Stimulated activated CD4-positive, alpha-beta T cell treated with anti-CD3 and anti-CD28 coated beads, Interleukin-15, amount 100 ng/mL, for 24 hours (primary cell): Measurements from ENCODE around the gene PCDHA3.
A peak's percentile ranks its signal among the peaks of the same experiment; 100 is the strongest.
"Not testable (repeated sequence)": the region's sequence is repeated elsewhere in the genome, so short reads cannot be mapped to it uniquely, and the experiment has no call there.

ENCODE experiments used
- DNase-seq: peaks from one replicate; pipeline ENCODE4 v3.0.0-alpha.2; 2020

The PCDHA3 gene

GRCh38 chr5:140800816-140801493 lies at the start of gene PCDHA3:
Gene PCDHA3 (plus strand): TSS chr5:140801057.
- no peak for DNase-seq

- DNase-seq, result no peak
These were observed 47.3 kb upstream of the PCDHA3 start for GRCh38 chr5:140753561-140753960.

GRCh38 chr5:140764177-140764973 lies 36.5 kb upstream of the PCDHA3 start:
- no peak for DNase-seq

GRCh38 chr5:140767444-140767843 lies 33.4 kb upstream of the PCDHA3 start:
- DNase-seq, result no peak

- no peak for DNase-seq
These were observed 20.3 kb upstream of the PCDHA3 start for GRCh38 chr5:140780512-140780911.

- DNase-seq, result no peak
These were observed 14.8 kb upstream of the PCDHA3 start, which contains the start of gene PCDHA1 for GRCh38 chr5:140785905-140786686. Gene PCDHA1 (plus strand): TSS chr5:140786140.

GRCh38 chr5:140787422-140787821 lies 13.4 kb upstream of the PCDHA3 start:
- DNase-seq, result not testable (repeated sequence)

- not testable (repeated sequence) for DNase-seq
These were observed 12.9 kb upstream of the PCDHA3 start for GRCh38 chr5:140787849-140788504.

GRCh38 chr5:140791089-140791488 lies 9.8 kb upstream of the PCDHA3 start:
- DNase-seq, result no peak

GRCh38 chr5:140794595-140795258 lies 6.1 kb upstream of the PCDHA3 start, which contains the start of gene PCDHA2:
Gene PCDHA2 (plus strand): TSS chr5:140794852.
- DNase-seq, result no peak

- DNase-seq, result no peak
These were observed 5.6 kb upstream of the PCDHA3 start for GRCh38 chr5:140795259-140795641.

GRCh38 chr5:140796072-140796717 lies 4.7 kb upstream of the PCDHA3 start:
- not testable (repeated sequence) for DNase-seq

- no peak for DNase-seq
These were observed 4.2 kb upstream of the PCDHA3 start for GRCh38 chr5:140796718-140797095.

- DNase-seq, result no peak
These were observed 611 bp downstream of the PCDHA3 start for GRCh38 chr5:140801494-140801841.

- not testable (repeated sequence) for DNase-seq
These were observed 1.5 kb downstream of the PCDHA3 start for GRCh38 chr5:140802381-140802780.

- DNase-seq, result no peak
These were observed 2.0 kb downstream of the PCDHA3 start for GRCh38 chr5:140802781-140803271.

GRCh38 chr5:140806834-140807775 lies 6.2 kb downstream of the PCDHA3 start, which contains the start of gene PCDHA4:
Gene PCDHA4 (plus strand): TSS chr5:140807068.
- DNase-seq, result peak; percentile 41

- DNase-seq, result not testable (repeated sequence)
These were observed 7.5 kb downstream of the PCDHA3 start for GRCh38 chr5:140808241-140808888.

- no peak for DNase-seq
These were observed 8.0 kb downstream of the PCDHA3 start for GRCh38 chr5:140808889-140809291.
